Left forelimb (tissue), 1 donor: Measurements from ENCODE around the gene AKAP6.
"Not testable (repeated sequence)": the region's sequence is repeated elsewhere in the genome, so short reads cannot be mapped to it uniquely, and the experiment has no call there.

Source experiments
- DNase-seq: peaks from one replicate; pipeline ENCODE4 v3.0.0-alpha.2; 2018; ENCODE audit warnings: low spot score

AKAP6 gene

DNA sequence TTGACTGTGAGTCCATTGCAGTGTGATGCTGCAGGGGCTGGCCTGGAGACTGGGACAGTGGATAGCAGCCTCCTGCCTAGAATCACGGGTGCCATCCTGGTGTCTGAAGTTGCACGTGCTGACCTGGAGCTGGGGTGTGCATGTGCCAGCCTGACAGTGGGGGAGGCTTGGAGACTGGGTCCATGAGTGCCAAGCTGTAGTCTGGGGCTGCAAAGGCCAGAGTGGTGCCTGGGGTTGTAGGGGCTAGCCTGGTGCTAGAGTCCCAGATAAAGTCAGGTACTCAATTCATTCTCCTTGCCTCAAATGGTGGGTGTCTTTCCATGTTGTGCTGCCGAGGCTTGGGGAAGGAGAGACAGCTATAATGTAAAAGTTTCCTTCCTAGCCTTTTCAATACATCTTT, 427.7 kb downstream of the AKAP6 start:
- no peak for DNase-seq

DNA sequence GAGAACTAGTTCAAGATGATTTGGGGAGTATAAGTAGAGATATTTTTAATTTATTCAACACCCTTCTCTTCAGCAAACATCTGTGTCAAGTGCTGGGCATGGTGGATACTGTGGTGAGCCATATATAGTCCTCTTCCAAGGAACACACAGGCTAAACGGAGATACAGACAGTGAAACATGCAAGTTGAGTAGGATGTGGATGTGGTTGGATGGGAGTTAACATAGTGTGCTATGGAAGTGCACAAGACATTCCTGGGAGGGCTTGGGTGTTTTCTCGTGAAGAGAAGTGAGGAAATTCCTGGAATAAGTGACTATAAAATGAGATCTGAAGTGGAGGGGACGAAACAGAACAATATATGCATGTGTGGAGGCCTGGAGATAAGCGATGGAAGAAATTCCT, 428.5 kb downstream of the AKAP6 start:
- DNase-seq: no peak

- DNase-seq: no peak
These were observed 432.4 kb downstream of the AKAP6 start for GRCh38 chr14:32761381-32761968.

- no peak for DNase-seq
These were observed 433.8 kb downstream of the AKAP6 start for GRCh38 chr14:32762886-32763285.

DNA sequence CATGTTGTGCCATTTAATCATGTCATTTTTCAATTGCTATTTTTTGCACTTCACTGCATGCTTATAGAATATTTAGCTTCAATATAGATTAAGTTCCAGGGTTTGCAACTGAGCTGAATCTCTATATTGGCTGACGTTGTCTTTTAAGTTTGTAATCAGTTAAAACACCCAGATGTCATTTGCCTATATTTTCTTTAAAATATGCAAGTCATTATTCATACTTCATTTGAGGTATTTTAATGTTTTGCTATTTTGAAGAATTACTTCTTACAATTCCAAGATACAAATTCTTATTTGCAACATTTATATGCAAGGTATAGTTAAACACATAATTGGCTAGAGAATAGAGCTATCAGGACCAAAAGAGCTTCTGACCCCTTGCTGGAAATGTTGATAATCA, 434.6 kb downstream of the AKAP6 start:
- DNase-seq: no peak

GRCh38 chr14:32764131-32764530, 435.0 kb downstream of the AKAP6 start:
- DNase-seq: no peak

DNA sequence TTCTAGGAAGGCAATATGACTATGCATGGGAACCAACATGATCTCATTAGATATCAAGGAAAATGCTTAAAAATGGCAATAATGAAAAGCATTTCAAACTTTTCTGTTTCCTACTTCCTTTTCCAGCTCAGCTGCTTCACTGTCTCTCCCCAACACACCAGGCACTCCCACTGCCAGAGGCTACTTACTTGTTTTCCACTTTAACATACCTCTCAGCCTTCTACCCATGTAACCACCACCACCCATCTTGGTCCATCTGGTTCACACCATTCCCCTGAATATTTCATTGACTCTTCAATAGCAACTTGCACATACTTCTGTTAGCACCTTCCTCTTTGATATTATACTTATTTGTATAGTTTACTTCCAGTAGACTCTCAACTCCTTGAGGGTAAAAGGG, 441.3 kb downstream of the AKAP6 start:
- no peak for DNase-seq

DNA sequence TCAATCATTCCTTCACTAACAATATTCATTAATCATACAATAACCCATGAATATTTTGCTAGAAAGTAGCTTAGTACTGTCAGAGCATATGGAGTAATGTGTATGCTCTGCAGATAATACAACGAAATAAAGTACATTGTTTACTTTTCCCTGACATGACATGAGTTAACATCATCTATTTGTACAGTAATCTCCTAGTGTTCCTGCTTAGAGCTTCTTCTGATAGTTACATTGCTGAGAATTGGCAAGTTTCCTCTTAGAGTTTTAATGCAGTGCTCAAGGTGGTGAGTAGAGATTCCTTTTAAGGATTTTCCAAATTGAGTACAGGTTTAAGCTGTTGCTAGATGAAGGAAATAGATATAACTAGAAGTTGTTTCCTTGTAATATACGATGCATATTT, 445.1 kb downstream of the AKAP6 start:
- no peak for DNase-seq

GRCh38 chr14:32779840-32780239, 450.7 kb downstream of the AKAP6 start:
- DNase-seq: no peak

DNA sequence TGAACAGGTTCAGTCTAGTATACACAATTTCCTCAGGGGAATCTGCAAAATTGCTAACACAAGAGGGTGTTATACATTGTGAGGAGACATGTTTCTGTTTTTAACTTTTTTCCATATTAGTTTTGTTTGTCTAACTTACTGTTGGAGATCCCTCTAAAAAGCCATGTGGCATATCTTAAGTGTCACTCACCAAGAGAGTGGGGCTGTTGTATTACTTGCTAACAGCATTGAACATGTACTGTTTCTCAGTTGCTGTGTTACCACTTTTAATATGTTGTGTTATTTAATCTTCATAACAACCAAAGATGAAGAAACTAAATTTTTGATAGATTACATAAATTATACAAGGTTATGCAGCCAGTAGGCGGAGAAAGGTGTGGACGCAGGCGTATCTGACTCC, 455.3 kb downstream of the AKAP6 start:
- no peak for DNase-seq

GRCh38 chr14:32785585-32785984, 456.5 kb downstream of the AKAP6 start:
- no peak for DNase-seq

DNA sequence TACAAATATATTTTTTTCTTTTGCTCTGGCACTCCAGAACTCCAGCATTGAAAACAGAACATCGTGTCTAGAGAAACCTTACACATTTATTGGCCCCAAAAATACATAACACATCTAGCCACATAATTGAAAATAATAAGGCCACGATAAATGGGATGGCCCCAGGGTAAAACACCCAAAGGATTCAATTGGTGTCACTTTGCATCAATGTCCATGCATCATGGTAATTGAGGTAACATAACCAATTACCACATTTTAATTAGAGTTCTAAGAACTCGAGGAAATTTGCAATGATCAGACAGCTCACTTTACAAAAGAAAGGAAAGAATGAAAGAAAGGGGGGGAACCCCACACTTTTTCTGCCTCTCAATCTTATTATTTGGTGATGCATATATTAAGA, 457.8 kb downstream of the AKAP6 start:
- DNase-seq: no peak

DNA sequence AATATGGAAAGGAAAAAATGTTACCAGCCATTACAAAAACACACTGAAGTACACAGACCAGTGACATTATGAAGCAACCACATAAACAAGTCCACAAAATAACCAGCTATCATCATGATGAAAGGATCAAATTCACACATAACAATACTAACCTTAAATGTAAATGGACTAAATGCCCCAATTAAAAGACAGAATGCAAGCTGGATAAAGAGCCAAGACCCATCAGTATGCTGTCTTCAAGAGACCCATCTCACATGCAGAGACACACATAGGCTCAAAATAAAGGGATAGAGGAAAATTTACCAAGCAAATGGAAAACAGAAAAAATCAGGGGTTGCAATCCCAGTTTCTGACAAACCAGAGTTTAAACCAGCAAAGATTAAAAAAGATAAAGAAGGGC, 463.9 kb downstream of the AKAP6 start:
- not testable (repeated sequence) for DNase-seq

GRCh38 chr14:32800320-32800719, 471.2 kb downstream of the AKAP6 start:
- no peak for DNase-seq

DNA sequence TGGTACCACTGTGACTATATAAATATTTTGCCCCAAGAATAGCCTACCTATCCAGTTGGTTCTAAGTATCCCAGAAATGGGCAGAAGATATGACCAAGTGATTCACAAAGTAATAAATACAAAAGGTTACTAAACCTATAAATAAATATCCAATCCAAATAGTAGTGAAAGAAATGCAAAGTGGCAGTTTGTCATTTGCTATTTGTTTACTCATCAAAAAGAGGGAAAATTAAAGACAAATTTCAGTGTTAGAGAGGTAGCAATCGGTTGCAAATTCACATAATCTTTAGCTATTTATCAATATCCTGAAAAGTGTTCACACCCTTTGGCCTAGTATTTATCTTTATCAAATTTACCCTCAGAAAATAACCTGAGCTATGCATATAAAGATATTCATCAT, 473.2 kb downstream of the AKAP6 start:
- DNase-seq: no peak

- DNase-seq: no peak
These were observed 476.9 kb downstream of the AKAP6 start for GRCh38 chr14:32805979-32806378.

DNA sequence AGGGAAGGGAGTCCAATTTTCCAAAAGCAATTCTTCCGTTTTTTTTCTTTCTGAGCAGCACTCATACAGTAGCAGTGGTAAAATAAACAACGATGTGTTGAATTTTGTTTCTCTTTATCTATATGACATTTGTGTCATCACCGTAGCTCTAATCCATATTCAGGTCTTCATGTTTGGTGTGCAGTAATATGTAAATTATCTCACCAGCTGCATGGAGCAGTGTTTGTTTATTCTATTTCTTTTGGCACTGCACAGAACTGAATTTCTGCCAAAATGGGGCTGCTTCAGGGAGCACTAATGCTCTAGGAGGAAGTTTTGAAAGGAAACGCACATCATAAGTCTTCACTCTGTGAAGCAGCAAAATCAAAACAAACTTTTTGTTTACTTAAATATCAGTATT, 479.5 kb downstream of the AKAP6 start:
- no peak for DNase-seq

GRCh38 chr14:32809255-32809654, 480.2 kb downstream of the AKAP6 start:
- DNase-seq: no peak

GRCh38 chr14:32813401-32813800, 484.3 kb downstream of the AKAP6 start:
- DNase-seq: no peak

DNA sequence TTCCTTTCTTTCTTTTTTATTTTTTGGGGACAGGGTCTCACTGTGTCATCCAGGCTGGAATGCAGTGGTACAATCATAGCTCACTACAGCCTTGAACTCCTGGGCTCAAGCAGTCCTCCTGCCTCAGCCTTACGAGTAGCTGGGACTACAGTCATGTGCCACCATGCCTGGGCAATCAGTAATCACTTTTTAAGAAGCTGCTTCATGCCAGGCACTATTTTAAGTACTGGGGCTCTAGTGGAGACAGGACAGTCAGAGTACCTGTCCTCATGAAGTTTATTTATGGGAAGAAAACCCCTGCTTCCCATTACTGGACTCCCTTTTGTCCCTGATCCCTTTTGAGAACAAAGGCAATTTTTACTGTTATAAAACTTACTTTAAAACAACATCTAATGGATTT, 485.6 kb downstream of the AKAP6 start:
- DNase-seq: no peak

DNA sequence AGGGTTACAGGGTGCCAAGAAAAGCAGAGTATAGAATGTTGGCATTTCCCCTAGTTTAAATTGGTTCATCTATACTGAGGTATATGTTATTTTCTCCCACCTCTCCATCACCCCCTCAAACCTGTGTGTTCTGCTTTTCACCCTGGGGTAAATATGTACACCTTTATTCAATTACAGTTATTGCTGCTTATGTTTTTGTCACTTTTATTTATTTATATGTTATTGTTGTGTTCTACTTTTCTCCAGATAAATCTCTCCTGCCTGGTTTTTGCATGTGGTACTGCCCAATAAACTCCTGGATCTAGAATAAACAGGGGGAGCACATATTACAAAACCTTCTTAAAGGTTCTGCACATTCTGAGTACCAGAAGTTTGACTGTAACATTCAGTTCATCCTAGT, 487.5 kb downstream of the AKAP6 start:
- DNase-seq: no peak

DNA sequence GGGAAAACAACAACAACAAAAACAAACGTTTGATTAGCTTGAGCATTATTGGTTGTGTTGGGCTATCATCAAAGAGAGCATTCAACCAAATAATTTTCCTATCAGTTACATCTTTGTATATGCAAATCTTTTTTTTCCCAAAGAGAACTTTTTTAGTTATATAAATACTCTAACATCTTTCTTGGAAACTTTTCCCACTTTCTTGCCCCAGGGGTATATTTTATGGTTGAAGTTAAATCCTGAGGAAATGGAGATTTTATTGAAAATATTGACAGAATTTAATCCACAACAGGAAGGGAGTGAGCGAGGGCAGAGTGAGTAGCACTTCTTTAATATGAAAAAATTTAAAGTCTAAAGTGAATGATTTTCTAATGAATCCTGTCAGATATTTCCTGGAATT, 488.7 kb downstream of the AKAP6 start:
- DNase-seq: no peak

- no peak for DNase-seq
These were observed 489.5 kb downstream of the AKAP6 start for GRCh38 chr14:32818581-32818980.

DNA sequence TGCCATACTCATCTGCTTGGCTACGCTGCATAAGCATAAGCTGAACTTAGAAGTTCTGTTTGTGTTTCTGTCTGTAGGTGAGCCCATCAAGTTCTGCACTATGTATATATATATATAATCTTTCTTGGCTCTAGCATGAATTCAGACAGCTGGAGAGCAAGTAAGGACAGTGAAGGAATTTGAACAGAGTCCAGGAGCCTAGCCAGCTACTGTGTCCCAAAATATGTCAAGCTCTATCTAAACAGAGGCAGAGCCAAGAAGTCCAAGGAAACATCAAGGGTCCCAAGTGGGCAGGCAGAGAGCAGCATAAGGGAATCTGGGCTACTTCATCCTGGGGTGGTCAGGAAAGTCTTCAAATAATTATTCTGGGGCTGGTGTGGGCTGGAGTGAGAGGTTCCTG, 491.1 kb downstream of the AKAP6 start:
- no peak for DNase-seq

- DNase-seq: no peak
These were observed 491.6 kb downstream of the AKAP6 start for GRCh38 chr14:32820682-32821081.
